T-helper 2 cell (primary cell): Measurements from ENCODE around the gene SNX9.
"Not testable (repeated sequence)": the region's sequence is repeated elsewhere in the genome, so short reads cannot be mapped to it uniquely, and the experiment has no call there.

Experiments
- DNase-seq, 5 experiments: peaks; one replicate each; pipeline versions ENCODE4 v3.0.0 to v3.0.0-alpha.2; 2012 to 2022

SNX9 gene

DNA sequence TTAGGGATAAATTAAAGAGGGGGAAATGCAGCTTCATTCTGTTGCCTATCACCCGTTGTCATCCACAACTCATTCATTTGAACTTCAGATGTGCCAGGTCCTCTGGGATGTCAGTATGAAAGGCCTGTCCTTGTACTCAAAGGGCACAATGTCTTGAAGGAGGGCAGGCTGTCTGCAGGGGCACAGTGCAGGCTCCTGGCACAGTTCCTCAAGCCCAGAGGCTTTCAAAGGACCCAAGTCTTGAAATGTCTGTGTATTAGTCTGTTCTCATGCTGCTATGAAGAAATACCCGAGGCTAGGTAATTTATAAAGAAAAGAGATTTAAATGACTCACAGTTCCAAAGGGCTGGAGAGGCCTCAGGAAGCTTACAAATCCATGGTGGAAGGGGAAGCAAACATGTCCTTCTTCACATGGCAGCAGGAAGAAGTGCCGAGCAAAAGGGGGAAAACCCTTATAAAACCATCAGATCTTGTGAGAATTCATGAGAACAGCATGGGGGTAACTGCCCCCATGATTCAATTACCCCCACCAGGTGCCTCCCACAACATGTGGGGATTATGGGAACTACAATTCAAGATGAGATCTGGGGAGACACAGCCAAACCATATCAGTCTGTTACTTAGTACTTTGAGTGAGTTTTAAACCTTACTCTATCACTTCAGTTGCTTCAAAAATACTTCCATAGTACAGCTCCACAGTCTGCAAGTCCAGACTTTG, 9.4 kb downstream of the SNX9 start:
- DNase-seq: no peak

DNA sequence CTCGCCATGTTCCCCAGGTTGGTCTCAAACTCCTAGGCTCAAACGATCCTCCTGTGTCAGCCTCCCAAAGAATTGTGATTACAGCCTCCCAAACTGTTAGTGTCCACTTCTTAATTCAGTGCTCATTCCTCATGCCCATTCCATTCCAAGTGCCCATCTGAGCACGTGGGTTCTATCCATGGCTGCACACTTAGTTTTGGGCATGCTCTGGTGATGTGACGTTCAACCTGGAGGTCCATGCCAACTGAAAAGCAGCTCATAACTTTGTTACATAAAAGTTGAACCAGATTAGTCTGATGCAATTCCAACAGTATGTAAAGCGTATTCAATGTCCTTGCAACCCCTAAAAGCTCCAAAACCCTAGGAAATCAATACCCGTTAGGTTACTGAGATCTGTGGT, 11.5 kb downstream of the SNX9 start:
- no peak for DNase-seq

DNA sequence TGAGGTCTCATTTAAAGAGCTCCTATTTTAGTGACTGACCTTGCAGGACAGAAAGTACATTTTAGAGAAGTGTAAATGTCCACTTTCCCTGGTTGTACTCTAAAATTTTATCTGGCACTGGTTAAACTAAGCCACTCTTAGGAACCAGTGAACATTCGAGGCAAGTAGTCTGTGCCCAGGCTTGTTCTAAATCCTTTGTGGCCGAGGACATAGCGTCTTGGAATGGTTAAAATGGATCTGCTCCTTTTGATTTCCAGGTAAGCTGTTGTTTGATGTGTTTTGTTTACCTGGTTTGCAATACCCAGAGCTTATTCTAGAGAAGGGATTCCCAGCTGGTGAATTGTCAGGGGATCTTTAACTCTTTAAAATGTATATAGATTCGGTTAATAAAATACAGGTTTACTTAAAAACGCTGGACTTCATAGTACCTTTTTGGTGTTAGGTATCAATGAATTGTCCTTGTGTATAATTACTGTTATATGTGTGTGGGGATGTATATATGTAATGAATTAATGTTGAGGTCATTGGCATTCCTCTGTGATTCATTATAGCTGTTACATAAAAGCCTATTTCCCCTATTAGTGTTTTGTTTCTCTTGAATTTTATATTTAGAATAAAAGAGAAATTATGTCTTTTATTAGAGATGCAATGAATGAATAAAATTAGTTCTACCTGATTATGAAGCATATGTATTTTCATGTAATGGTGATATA, 15.8 kb downstream of the SNX9 start:
- no peak for DNase-seq

DNA sequence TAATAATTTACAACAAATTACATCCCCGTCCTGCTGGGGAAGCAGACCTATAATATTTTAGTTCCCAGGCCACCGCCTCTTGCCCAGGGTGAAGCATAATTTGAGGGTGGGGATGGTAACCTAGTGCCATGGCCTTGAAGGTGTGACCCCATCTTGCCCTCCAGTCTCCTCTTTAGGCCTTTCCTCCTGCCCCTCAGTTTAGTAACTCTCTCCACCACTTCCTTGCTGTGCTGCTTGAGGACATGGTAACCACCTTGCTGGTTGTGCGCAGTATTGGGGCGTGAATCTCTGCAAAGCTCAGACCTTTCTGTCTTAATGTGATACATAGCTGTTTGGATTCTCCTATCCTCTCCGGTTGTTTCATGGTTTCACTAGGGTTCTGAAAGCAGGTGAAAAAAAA, 16.6 kb downstream of the SNX9 start:
- DNase-seq: no peak

DNA sequence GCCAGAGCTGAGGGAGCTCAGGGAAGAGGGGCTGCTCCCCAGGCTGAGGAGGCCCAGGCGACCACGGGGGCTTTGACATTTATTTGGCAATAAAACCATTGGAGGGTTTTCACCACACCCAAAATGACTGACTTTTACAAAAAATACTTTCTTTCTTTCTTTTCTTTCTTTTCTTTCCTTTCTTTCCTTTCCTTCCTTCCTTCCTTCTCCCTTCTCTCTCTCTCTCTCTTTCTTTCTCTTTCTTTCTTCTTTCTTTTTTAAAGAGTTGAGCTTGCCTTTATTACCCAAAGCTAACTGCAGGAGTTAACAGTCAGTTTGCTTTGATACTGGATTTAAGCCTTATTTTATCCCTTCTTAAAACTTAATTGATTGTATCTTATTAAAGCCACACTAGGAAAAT, 17.2 kb downstream of the SNX9 start:
- DNase-seq: no peak

DNA sequence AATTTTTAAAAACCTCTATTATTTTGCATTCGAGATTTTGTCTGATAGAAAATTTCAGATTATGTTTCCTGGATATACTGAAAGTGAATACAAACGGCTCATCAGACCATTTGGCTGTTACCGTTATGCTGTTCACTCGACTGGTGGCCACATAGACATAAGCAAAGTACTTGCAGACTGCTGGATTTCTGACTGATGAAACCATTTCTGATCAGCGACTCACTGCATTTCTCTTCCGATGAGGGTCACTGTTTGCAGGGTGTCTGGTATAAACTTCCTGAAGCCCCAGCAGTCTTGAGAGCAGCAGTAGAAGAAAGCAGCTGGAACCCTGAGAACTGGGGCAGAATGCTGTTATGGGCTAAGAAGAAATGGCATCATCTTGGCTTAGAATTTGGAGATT, 17.7 kb downstream of the SNX9 start:
- no peak for DNase-seq

DNA sequence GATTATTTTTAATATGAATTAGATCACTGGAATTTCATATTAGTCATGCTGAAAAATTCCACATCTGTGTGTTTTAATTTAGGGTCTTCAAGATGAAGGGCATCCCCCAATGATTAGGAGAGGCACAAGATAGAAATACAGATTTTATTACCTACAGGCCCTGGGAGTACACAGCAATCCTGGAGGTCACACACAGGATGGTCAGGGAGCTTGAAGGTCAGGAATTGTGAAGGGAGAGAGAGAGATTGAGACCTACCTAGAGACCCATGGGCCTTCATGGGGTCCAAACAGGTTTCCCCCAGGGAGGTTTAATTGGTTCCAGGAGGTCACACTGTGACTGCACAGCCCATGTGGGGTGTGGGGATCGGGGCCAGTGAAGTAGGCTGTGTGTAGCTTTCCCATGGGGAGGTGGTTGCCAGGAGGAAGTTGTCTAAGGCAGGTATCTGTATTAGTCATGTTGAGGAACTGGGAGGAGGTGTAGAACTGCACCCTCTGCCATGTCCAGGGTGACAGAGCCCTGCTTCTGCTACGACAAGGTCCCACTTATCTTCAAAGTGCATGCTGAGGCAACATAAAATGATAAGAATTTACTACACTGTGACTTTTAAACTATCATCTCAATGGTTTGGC, 18.3 kb downstream of the SNX9 start:
- no peak for DNase-seq

DNA sequence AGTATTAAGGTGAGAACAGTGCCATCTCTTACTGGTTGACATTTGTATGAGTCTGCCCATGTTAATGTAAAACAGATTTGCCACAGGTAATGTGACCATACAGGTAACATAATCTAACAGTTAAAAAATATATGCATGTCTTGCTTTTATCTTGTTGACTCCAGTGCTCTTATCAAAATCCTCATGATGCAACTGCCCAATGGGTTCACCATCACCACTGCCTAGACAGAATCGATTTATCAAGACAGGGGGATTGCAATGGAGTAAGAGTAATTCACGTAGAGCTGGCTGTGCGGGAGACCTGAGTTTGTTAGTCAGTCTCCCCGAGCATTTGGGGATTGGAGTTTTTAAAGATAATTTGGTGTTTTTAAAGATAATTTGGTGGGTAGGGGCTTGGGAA, 19.2 kb downstream of the SNX9 start:
- no peak for DNase-seq

DNA sequence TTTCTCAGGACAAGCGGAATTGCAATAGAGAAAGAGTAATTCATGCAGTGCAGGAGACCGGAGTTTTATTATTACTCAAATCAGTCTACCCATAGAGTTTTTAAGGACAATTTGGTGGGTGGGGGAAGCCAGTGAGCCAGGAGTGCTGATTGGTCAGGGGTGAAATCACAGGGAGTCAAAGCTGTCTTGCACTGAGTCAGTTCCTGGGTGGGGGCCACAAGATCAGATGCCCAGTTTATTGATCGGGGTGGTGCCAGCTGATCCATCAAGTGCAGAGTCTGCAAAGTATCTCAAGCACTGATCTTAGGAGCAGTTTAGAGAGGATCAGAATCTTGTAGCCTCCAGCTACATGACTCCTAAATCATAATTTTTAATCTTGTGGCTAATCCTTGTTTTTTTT, 21.1 kb downstream of the SNX9 start:
- not testable (repeated sequence) for DNase-seq

DNA sequence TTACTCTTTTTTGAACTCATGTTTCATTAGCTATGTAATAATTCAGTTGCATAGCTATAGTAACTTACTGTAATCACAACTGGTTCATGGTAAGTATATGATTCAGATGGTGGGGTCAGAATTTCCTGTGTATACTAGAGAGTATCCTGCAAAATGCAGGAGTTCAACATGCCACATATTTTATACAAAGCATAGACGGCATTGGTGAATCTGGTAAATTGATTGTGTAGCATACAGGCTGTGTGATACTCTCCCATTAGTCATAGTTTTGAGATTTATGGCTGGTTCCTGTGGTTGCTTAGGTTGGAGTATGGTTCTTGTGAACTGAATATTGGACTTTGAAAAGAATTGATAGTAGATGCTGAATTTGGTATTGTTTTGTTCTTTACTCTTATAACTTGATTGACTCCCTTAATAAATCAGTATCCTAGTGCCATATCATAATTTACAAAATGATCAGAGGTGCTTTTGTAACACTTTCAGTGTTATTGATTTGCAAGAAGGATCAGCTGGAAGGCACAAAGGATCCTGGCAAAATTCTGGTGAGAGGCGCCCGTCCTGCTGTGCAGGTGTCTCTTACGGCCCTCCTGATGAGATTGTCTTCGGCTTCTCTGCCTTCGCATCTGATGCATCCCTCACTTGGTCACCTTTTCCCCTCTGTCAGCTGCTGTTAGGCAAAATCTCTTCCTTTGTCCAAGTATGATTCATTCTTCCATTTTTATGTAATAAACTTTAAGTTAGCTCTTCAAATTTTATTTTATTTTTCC, 22.6 kb downstream of the SNX9 start:
- DNase-seq: no peak

DNA sequence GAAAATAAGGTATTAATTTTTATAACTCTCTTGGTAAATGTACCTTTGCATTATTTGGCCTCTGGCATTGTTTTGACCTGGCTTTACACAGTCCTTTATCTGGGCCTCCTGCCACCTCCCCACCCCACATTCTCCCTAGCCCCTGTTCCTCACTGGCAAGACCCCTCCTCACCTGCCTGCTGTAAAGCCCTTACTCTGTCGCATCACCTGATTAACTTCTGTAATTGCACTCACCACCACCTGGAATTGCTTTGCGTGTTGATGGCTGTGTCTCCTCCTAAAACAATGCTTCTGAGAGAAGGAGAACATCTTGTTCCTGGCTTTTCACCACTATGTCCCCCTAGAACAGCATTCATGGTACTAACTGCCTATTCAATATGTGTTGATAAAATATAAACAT, 24.8 kb downstream of the SNX9 start:
- no peak for DNase-seq

DNA sequence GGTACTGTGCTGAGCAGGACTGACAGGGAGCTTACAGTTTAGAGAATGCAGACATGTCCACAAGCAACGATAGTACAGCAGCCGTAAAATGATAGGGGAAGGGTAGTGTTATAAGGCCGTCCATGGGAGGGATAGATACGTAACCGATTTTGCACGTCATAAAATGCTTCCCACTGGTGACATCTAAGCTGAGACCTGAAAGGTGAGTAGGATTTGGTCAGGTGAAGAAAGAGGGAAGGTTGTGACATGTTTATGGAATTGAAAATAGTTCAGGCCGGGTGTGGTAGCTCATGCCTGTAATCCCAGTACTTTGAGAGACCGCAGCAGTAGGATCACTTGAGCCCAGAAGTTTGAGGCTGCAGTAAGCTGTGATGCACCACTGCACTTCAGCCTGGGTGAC, 25.6 kb downstream of the SNX9 start:
- DNase-seq: no peak

DNA sequence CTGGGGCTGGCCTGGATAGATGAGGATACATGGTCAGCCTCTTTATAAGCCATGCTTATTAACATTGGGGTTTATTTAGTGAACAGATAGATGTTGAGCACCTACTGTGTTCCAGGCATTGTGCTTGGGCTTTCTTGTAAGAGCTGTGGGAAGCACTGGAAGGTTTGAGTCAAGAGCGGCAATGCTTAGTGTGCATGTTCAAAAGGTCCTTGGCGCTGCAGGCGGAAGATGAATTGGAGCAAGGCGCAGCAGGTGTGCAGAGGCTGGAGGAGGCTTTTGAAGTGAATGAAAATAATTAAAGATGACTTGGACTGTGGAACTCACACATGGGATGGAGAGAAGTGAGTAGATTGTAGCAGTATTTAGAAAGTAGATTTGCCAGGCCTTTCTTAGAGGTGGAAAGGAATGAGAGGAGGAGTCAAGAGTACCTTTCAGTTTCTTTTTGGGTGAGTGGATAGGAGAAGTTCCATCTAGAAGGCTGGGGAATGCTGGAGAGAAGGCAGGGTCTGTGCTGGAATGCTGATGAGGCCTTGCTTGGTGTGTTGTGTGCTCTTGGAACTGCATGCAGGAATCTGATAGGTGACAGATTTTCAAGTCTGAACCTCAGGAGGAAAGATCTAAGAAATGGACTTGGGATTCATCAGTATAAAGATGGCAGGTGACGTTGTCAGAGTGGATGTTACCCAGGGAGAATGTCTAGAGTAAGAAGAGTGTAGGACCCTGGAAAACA, 26.4 kb downstream of the SNX9 start:
- DNase-seq: no peak

DNA sequence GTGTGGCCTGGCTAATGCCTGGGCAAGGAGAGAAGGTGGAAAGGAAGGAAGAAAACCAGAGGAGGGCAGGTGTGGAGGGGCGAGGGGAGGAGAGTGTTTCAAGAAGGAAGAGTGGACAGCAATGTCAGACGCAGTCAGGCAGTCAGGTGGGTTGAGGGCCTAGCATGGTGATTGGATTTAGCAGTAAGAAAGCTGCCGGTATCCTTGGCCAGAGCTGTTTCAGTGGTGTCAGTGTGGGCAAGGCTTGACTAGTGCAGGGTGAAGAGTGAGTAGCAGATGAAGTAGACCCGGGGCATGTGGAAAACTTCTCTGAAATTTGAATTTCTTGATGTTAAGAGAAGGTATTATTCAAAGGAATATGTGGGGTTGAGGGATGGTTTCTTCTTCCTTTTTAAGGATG, 27.0 kb downstream of the SNX9 start:
- no peak for DNase-seq

DNA sequence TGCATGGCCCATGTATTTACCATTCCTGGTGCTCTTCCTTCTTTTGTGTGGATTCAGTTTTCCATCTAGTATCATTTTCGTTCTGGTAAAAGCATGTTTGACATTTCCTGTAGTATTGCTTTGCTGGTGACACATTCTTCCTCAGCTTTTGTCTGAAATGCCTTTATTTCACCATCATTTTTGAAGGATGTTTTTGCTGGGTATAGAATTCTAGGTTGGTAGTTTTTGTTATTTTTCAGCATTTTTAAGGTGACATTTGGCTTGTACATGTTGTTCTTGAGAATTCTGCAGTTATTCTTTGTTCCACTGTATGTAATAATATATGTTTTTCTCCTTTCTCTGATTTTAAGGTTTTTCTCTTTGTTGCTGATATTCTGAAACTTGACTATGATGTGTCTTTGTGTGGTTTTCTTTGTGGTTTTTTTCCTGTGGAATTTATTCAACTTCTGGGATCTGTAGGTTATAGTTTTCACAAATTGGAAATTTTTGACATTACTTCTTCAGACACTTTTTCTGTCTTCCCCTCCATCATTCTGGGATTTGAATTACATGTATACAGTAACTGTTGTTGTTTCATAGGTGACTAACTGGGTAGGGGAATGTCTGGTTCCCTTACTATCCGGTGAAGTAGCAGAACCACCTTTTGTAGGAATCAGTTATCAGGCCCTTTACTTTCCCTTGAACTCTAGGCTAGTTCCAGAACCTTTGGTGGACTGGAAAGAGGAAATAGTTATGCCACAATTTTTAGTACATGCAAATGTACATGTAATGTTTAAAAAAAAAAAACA, 30.2 kb downstream of the SNX9 start:
- DNase-seq: no peak

DNA sequence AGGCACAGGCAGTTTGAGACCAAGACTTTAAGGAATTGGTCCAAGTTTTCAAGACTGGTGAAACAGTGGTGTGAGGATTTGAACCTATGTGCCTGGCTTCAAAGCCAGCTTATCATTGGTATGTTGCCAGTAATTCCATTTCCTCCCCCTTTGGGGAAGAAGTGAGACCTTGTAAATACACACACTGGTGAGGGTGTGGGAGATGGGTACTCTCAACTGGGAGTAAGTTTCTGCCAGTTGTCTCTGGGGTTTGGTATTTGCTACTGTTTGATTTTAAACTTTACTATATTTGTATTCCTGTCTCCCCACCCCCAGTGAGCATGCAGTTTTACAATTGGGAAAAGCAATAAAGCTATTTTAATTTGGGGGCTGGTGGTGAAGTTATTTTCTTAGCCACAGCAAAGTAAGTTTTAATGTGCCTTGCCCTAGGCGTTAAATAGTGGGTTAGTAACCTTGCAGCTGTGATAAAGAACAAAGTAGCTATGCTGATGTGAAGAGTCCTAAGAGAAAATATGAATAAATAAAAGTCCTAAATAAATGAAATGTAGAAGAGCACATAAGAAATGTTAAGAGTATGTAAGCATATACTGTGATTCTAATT, 31.0 kb downstream of the SNX9 start:
- DNase-seq: no peak

DNA sequence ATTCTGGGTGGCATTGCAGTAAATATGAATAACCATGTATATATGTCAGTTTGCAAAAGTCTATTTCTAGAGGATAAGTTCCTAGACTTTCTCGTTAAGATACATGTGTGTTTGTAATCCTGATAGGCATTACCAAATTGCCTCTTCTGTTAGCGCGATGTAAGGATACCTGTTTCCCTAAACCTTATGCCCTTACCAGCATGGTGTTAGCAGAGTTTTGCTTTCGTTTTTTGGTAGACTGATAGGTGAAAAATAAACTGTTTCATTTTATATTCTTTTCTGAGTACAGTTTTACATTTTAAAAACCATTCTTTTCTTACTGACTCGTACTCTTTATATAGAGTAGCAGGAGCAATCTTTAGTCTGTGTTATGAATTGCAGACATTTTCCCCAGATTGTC, 32.3 kb downstream of the SNX9 start:
- DNase-seq: no peak

DNA sequence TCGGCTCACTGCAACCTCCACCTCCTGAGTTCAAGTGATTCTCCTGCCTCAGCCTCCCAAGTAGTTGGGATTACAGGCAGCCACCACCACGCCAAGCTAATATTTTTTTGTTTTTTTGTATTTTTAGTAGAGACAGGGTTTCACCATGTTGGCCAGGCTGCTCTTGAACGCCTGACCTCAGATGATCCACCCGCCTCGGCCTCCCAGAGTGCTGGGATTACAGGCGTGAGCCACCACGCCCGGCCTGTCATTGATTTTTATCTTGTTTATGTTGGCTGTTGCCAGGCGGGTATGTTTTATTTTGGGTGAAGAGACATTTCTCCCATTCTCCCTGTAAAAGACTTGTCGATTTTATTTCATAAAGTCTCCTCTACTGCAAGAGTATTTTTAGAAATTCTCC, 32.8 kb downstream of the SNX9 start:
- DNase-seq: not testable (repeated sequence)

DNA sequence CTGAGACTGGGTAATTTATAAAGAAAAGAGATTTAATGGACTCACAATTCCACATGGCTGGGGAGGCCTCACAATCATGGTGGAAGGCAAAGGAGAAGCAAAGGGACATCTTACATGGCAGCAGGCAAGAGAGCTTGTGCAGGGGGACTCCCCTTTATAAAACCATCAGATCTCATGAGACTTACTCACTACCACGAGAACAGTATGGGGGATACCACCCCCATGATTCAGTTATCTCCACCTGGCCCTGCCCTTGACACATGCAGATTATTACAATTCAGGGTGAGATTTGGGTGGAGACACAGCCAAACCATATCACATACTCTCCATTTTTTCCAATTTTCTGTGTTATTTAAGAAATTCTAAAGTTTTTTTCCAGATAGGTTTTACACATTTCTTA, 35.6 kb downstream of the SNX9 start:
- not testable (repeated sequence) for DNase-seq

DNA sequence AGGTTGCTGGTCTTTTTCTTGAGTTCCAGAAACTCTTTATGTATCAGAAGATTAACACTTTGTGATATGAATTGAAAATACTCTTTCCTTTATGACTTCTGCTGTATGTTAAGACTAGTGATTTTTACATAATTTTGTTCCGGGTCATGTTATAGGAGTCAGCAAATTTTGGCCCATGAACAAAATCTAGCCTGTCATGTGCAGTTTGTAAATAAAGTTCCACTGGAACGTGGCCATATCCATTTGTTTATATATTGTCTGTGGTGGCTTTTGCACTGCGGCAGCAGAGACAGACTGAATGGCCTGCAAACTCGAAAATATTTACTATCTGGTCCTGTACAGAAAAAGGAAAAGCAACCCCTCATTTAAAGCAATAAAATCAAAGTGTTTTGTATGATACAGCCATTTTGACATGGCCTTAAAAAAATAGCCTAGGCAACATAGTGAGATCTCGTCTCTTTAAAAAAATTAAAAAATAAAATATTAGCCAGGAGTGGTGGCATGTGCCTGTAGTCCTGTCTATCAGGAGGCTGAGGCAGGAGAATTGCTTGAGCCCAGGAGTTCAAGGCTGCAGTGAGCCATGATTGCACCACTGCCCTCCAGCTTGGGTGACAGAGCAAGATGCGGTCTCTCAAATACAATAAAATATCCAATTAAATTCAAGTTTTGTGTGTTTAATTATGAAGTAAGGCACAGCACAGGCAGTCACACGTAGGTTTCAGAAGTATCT, 36.9 kb downstream of the SNX9 start:
- no peak for DNase-seq
